HCT116 (cell line): ENCODE data around the gene ADARB2.

Experiments
- CTCF ChIP-seq, 3 experiments: fragments of 200-600 bp in 1 of 3; sonication (generic) in 1 of 3; IDR thresholded peaks in 2 of 3; conservative IDR thresholded peaks in 1 of 3; 2 replicates each; pipeline ENCODE4 v1.5.1; 2012 to 2017; ENCODE audit warnings: low read depth in 2 of 3, low read length in 2 of 3, antibody characterized with exemption in 1 of 3, borderline replicate concordance in 1 of 3, control low read depth in 1 of 3, mild to moderate bottlenecking in 1 of 3, mixed read lengths in 1 of 3, mixed run types in 1 of 3, moderate library complexity in 1 of 3; ENCODE audit not compliant: insufficient read depth in 1 of 3
- POLR2A ChIP-seq: IDR thresholded peaks from 2 replicates; pipeline ENCODE4 v1.7.0; 2011; ENCODE audit warnings: borderline replicate concordance; ENCODE audit not compliant: insufficient read depth, insufficient read length; ENCODE audit errors: extremely low read depth

- TF ChIP-seq CTCF (IDR thresholded peaks at IDR 0.05 in 2 of 3, conservative IDR thresholded peaks at IDR 0.05 in 1 of 3; ENCODE audit: borderline replicate concordance in 1 of 3, insufficient read depth in 1 of 3, low read depth in 2 of 3, low read length in 2 of 3), result no peak
- no peak for TF ChIP-seq POLR2A
These were observed 481.5 kb downstream of the ADARB2 start for GRCh38 chr10:1255600-1256431.
